ENCODE results near the gene MYH8. TPM values are rescaled to one million over a fixed set of nuclear protein-coding genes. Genes with fewer than 3 reads are reported as not detected.

Gene MYH8
- polyA plus RNA-seq (ENCODE audit: insufficient read length in 4 of 4), result under 1 TPM; 0.62 to 0.97 (median 0.79) TPM

- no peak for DNase-seq (ENCODE audit: low read depth in 4 of 4, low spot score in 3 of 4)
These were observed at the start of gene MYH8 for GRCh38 chr17:10421900-10422542. TSS of gene MYH8 (minus strand) at chr17:10421950. CDS start at chr17:10420227, 1,723 bp downstream.

- DNase-seq (ENCODE audit: low read depth in 4 of 4, low spot score in 3 of 4), result no peak
These were observed 47.7 kb upstream of the MYH8 start, which contains the start of gene MYH4 for GRCh38 chr17:10469459-10469858. TSS of gene MYH4 (minus strand) at chr17:10469559. CDS start at chr17:10466745, 2,814 bp downstream.

DNA sequence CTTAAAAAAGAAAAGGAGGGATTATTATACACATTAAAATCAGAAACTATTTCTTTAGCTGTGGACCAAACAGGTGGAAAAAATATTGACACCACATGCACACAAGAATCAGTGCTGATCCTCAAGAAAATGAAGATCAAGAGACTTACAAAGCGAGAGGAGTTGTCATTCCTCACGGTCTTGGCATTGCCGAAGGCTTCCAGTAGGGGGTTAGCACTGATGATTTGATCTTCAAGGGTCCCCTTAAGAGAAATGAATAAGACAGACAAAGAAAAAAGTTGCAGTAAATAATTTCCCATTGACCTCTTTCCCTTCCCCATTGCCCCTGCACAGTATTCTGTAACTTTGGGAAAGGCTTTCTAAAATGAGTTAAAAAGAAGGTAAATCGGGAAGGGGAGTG, 41.7 kb upstream of the MYH8 start:
- DNase-seq (ENCODE audit: low read depth in 4 of 4, low spot score in 3 of 4), result no peak

- no peak for DNase-seq (ENCODE audit: low read depth in 4 of 4, low spot score in 3 of 4)
These were observed 38.3 kb upstream of the MYH8 start for GRCh38 chr17:10460062-10460461.

- DNase-seq (ENCODE audit: low read depth in 4 of 4, low spot score in 3 of 4), result peak in 1 of 4 donors; percentile 13
These were observed 37.0 kb upstream of the MYH8 start for GRCh38 chr17:10458701-10459100.

DNA sequence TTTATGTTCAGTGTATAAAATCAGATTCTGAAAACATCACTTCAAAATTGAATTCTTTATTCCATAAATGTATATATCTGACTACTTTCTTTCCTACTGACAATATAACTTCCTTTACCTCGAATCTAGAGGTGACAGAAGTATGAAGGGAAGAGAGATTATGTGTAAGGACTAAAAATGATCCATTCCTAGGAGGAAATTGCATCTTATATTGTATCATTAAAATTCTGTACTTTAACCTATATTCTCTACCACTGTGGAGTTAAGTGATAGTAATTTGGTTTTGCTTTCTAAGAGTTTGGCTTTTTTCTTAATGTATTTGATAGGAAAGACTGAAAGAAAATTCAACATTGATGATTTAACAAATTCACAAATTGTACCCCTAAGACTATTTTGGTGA, 36.2 kb upstream of the MYH8 start:
- DNase-seq (ENCODE audit: low read depth in 4 of 4, low spot score in 3 of 4), result no peak

DNA sequence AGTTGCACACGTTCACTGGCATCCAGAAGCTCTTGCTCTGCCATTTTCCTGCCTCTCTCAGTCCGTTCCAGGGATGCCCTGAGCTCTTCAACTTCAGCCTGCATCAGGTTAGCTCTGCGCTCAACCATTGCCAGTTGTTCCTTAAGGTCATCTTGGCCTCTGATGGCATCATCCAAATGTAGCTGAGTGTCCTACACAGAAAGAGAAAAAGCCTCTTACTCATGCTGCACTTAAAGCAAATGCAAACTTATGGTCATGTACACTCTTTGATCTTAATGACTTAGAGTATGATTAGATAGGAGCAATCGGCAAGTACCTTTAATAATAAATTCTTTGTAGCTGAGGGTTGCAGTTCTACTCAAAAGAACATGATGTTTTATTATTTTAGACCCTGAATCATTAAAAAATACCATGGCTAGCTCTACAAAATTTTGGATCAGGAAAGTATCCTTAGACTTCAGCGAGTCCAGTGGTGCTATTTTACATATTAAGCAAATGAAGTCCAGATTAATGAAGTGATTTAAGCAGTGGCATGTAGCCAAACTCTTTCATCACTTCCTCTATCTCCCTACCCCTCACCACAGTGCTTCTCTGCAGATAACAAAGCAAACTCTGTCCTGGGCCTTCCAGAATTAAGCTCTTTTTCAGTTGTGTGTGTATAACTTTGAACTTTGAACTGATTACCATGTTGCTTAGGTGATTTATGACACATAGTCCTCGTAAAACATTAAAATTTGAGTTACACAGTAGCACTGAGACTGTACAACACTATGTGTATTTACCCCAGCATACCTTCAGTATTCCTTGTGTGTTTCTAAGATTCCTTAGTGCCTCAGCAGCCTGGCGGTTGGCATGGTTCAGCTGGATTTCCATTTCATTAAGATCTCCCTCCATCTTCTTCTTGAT, 25.5 kb upstream of the MYH8 start:
- DNase-seq (ENCODE audit: low read depth in 4 of 4, low spot score in 3 of 4), result no peak

DNA sequence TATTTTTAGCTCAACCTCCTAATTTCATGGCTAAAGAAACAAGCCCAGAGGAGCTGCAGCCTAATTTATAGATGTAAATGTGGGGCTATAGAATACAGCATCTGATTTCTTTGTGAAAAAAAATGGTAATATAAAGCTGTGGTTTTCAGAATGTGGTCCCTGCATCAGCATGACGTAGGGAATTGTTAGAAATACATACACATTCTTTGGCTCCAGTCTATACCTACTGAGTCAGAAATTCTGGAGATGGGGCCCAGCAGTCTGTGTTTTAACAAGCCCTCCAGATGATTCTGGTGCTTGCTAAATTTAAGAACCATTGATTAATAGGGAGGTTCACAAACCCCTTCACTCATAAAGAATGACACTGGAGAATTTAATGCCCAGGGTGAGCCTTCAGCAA, 18.1 kb upstream of the MYH8 start:
- DNase-seq (ENCODE audit: low read depth in 4 of 4, low spot score in 3 of 4), result no peak

GRCh38 chr17:10435096-10435495, 13.3 kb upstream of the MYH8 start:
- no peak for DNase-seq (ENCODE audit: low read depth in 4 of 4, low spot score in 3 of 4)

DNA sequence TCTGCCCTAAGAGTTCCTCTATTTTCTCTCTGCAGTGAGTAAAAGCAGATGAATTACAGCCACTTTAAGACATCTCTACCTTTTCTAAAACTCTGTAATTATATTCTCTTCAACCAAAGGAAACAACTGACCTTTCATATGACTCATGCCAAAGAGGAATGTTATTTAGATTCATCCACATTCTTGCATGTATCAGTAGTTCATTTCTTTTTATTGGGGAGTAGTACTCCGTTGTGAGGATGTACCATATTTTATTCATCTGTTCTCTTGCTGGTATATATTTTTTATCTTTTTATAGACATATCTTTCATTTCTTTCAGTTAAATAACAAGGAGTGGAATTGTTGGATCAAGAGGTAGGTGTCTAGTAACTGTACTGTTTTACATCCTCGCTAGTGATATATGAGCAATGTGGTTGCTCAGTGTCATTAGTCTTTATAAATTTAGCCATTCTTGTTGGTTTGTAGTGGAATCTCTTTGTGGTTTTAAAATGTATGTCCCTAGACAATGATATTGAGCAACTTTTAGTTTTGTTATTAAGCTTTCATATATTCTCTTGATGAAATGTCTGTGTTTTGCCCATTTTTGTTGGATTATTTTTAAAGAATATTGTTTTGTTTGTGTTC, 7.8 kb upstream of the MYH8 start:
- DNase-seq (ENCODE audit: low read depth in 4 of 4, low spot score in 3 of 4), result no peak

- DNase-seq (ENCODE audit: low read depth in 4 of 4, low spot score in 3 of 4), result no peak
These were observed 7.0 kb upstream of the MYH8 start for GRCh38 chr17:10428781-10429180.

DNA sequence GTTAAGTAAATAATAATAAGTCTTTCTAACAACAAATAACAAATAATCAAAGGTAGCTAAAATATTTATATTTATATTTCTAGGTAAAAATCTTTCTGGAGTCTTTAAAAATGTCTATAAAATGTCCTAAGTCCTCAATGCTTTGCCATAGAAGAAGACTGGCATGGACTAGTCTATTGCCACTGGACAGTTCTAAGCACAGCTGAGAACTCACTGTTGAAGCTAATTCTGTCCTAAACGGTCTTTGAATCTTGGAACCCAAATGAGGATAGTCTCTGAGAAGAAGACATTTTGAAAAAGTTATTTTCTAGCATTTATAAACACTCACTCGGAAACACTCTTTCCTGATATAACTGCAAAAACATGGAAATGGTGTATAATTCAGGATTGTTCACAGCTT, 539 bp downstream of the MYH8 start:
- no peak for DNase-seq (ENCODE audit: low read depth in 4 of 4, low spot score in 3 of 4)

DNA sequence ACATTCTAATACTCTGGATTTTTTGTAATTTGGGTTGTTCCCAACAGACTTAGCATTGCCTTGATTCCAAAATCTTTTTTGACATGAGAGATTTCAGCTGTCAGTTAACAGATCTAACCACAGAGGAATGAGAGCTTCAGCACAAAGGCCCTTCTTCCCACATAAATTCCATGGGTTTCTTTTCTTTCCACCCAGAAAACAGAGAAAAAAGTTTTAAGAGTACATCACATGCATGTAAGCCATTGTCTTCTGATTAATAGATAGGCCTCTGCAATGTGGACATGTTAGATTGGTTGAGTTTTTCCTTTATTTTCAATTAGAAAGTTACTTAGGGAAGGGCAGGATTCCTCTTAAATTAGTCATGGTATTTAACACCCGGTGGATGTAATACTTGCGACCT, 939 bp downstream of the MYH8 start:
- DNase-seq (ENCODE audit: low read depth in 4 of 4, low spot score in 3 of 4), result no peak

DNA sequence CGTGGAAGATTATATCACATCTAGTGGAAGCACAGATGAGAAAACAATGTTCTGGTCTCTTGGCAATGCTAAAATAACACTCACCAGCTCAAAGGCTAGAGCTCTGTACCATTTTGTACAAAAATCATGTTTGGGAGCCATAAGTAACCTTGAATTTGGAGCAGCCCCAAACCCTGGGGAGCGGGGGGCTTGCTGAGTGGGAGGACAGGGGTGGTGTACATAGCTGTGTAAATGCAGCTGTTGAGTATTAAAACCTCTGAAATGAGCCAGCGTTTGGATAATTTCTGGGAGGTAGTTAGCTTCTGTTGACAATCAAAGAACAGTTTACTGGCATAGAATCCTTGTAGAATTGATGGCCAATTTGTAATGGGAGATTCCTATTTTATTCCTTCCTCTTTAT, 4.3 kb downstream of the MYH8 start:
- no peak for DNase-seq (ENCODE audit: low read depth in 4 of 4, low spot score in 3 of 4)

- no peak for DNase-seq (ENCODE audit: low read depth in 4 of 4, low spot score in 3 of 4)
These were observed 6.6 kb downstream of the MYH8 start for GRCh38 chr17:10415161-10415560.

GRCh38 chr17:10403589-10403988, 18.2 kb downstream of the MYH8 start:
- DNase-seq (ENCODE audit: low read depth in 4 of 4, low spot score in 3 of 4), result no peak

DNA sequence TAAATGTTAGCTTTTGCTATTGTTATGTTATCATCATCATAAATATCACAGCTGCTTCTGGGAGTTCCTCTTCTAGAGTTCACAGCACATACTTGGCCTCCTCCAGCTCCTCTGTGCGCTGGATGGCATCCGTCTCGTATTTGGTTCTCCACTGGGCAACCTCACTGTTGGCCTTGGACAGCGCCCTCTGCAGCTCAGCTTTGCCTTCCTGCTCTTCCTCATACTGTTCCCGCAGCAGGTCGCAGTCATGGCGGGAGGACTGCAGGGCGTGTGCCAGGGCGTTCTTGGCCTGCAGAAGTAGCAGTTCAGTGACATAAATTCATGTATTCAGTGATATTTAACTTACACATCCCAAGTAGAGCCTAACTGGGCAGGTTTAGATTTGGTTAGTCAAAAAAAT, 23.4 kb downstream of the MYH8 start:
- DNase-seq (ENCODE audit: low read depth in 4 of 4, low spot score in 3 of 4), result no peak

GRCh38 chr17:10396524-10397163, 25.1 kb downstream of the MYH8 start:
- no peak for DNase-seq (ENCODE audit: low read depth in 4 of 4, low spot score in 3 of 4)

DNA sequence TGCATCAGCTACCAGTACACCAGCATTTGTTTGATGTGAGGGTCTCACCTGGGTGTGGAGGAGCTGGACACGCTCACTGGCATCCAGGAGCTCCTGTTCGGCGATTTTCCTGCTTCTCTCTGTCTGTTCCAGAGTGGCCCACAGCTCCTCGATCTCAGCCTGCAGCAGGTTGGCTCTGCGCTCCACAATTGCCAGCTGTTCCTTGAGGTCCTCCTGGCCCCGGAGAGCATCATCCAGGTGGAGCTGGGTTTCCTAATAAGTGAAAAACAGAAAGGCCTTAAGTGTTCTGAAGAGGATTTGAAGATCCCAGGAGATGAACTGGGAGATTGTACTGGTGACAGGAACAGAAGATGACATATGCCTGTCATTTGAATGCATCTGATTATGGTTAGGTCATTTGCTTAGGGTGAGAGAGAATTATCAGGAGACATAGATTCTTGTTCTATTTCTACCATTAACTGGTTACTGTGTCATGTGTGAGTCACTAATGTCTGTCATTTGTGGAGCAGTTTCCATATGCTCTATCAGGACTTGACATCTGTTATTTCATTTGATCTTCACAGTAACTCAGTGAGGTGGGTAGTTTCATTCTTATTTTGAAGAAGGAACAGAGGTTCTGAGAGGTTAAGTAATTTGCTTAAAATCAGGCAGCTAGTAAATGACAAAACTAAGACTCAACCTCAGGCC, 27.4 kb downstream of the MYH8 start:
- no peak for DNase-seq (ENCODE audit: low read depth in 4 of 4, low spot score in 3 of 4)

GRCh38 chr17:10392880-10393279, 28.9 kb downstream of the MYH8 start:
- no peak for DNase-seq (ENCODE audit: low read depth in 4 of 4, low spot score in 3 of 4)
